Kidney (tissue), 22 donors: ENCODE data around the gene SLC35E2B. TPM values are rescaled to one million over a fixed set of nuclear protein-coding genes. Genes with fewer than 3 reads are reported as not detected.
"Not testable (repeated sequence)": the region's sequence is repeated elsewhere in the genome, so short reads cannot be mapped to it uniquely, and the experiment has no call there.

ENCODE experiments used
- DNase-seq, 5 donors: peaks; one replicate each; pipeline ENCODE4 v3.0.0-alpha.2; 2013 to 2020
- FAIRE-seq: peaks from 2 replicates; lab custom pipeline; 2012; peaks lifted over from hg19 to GRCh38; lab: Jason Lieb, UNC
- H3K27ac ChIP-seq, 2 donors: one replicate each; pipeline ENCODE4 v1.7.0; 2013; ENCODE audit warnings: low read depth in 2 of 2, low read length in 2 of 2, inconsistent platforms in 1 of 2
- H3K27me3 ChIP-seq: one replicate; pipeline ENCODE4 v1.7.1; 2013; ENCODE audit warnings: low read length, inconsistent platforms; ENCODE audit not compliant: control insufficient read depth, insufficient read depth
- H3K36me3 ChIP-seq, 3 donors: one replicate each; pipeline versions ENCODE4 v1.7.0 to v1.7.1; 2013; ENCODE audit warnings: low read length in 3 of 3, control low read depth in 1 of 3, inconsistent platforms in 1 of 3; ENCODE audit not compliant: insufficient read depth in 3 of 3, control insufficient read depth in 2 of 3
- H3K4me1 ChIP-seq, 3 donors: one replicate each; pipeline versions ENCODE4 v1.7.0 to v1.7.1; 2013; ENCODE audit warnings: low read length in 3 of 3, inconsistent platforms in 1 of 3, low read depth in 1 of 3; ENCODE audit not compliant: control insufficient read depth in 2 of 3, insufficient read depth in 2 of 3
- H3K4me3 ChIP-seq, 3 donors: one replicate each; pipeline versions ENCODE4 v1.7.0 to v1.8.1; 2013; ENCODE audit warnings: low read length in 3 of 3, control low read depth in 1 of 3, inconsistent platforms in 1 of 3
- H3K9ac ChIP-seq, 3 donors: one replicate each; pipeline versions ENCODE4 v1.7.0 to v1.7.1; 2013; ENCODE audit warnings: low read length in 3 of 3, control low read depth in 1 of 3, inconsistent platforms in 1 of 3
- H3K9me3 ChIP-seq, 3 donors: one replicate each; pipeline versions ENCODE4 v1.7.0 to v1.7.1; 2013; ENCODE audit warnings: low read length in 3 of 3, control low read depth in 1 of 3, inconsistent platforms in 1 of 3; ENCODE audit not compliant: control insufficient read depth in 2 of 3, insufficient read depth in 1 of 3
- CTCF ChIP-seq: IDR thresholded peaks from 3 replicates; pipeline ENCODE4 v1.5.1; 2012; ENCODE audit warnings: mild to moderate bottlenecking, moderate library complexity, borderline replicate concordance; ENCODE audit not compliant: insufficient read depth; ENCODE audit errors: extremely low read depth
- intact Hi-C: fragments of 100-400 bp; cut with DNase I; formaldehyde crosslinking; loops from one replicate; pipeline ENCODE4 v1.11.1; 2022
- long read RNA-seq, 10 donors: library from polyadenylated mRNA in 1 of 10; unstranded in 1 of 10; transcript quantifications; one replicate each; pipeline ENCODE4 v2.0.0 and lab custom pipeline, GENCODE V29; 2021 to 2026
- polyA plus RNA-seq: library from polyadenylated mRNA; stranded (reverse); fragments of 350-450 nt; fragmentation: Illumina TruSeq; extraction: RNeasy Lipid Tissue Mini Kit (QIAGEN cat#74804); gene quantifications from one replicate; pipeline ENCODE4 v1.2.3, GENCODE V29; 2014; ENCODE audit warnings: low read depth, low replicate concordance; ENCODE audit not compliant: insufficient read depth
- total RNA-seq: library from RNA; stranded (reverse); fragmentation: NEBNext Ultra II Directional; extraction: Animal tissue kit (Norgen Biotek cat#: 25700); gene quantifications from one replicate; pipeline ENCODE4 v1.2.1, GENCODE V29; 2021
- donor health status: control.
- donor health status: control.
- donor health status: control.
- donor health status: control.
- donor health status: control.
- donor health status: DM: yes; HTN: yes; CAD: no.
- donor health status: Normal renal cell carcinoma (clear cell type).

SLC35E2B gene
- total RNA-seq (50.2 TPM), polyA plus RNA-seq (11.3 TPM)
- long read RNA-seq, donor 1, full-length matches to known transcripts, result 7 of 7 reads
- long read RNA-seq, donor 1, partial matches to known transcripts, result 0 of 7 reads
- long read RNA-seq, donor 1, other reads (novel, unspliced or antisense), result 0 of 7 reads
- long read RNA-seq, donor 2, full-length matches to known transcripts, result 5 of 5 reads
- long read RNA-seq, donor 2, partial matches to known transcripts, result 0 of 5 reads
- long read RNA-seq, donor 2, other reads (novel, unspliced or antisense), result 0 of 5 reads
- long read RNA-seq, donor 3, full-length matches to known transcripts, result 7 of 12 reads
- long read RNA-seq, donor 3, partial matches to known transcripts, result 5 of 12 reads
- long read RNA-seq, donor 3, other reads (novel, unspliced or antisense), result 0 of 12 reads
- long read RNA-seq, donor 4, full-length matches to known transcripts, result 5 of 5 reads
- long read RNA-seq, donor 4, partial matches to known transcripts, result 0 of 5 reads
- long read RNA-seq, donor 4, other reads (novel, unspliced or antisense), result 0 of 5 reads
- long read RNA-seq, donor 5, result 0 reads
- long read RNA-seq, donor 6, full-length matches to known transcripts, result 2 of 2 reads
- long read RNA-seq, donor 6, partial matches to known transcripts, result 0 of 2 reads
- long read RNA-seq, donor 6, other reads (novel, unspliced or antisense), result 0 of 2 reads
- long read RNA-seq, donor 7, full-length matches to known transcripts, result 4 of 21 reads
- long read RNA-seq, donor 7, partial matches to known transcripts, result 2 of 21 reads
- long read RNA-seq, donor 7, other reads (novel, unspliced or antisense), result 15 of 21 reads
- long read RNA-seq, donor 8, full-length matches to known transcripts, result 2 of 7 reads
- long read RNA-seq, donor 8, partial matches to known transcripts, result 5 of 7 reads
- long read RNA-seq, donor 8, other reads (novel, unspliced or antisense), result 0 of 7 reads
- long read RNA-seq, donor 9, full-length matches to known transcripts, result 5 of 5 reads
- long read RNA-seq, donor 9, partial matches to known transcripts, result 0 of 5 reads
- long read RNA-seq, donor 9, other reads (novel, unspliced or antisense), result 0 of 5 reads
- long read RNA-seq, donor 10, full-length matches to known transcripts, result 11 of 69 reads
- long read RNA-seq, donor 10, partial matches to known transcripts, result 58 of 69 reads
- long read RNA-seq, donor 10, other reads (novel, unspliced or antisense), result 0 of 69 reads

- Histone ChIP-seq H3K27ac (peak within 1 kb of the TSS; percentile 89 to 91), H3K4me3 (peak within 1 kb of the TSS in 1 of 3 donors; percentile 44)
- peak; percentile 9 for TF ChIP-seq CTCF
- intact Hi-C loops, H3K4me1 ChIP-seq, H3K27me3 ChIP-seq, FAIRE-seq, H3K36me3 ChIP-seq, H3K9me3 ChIP-seq, H3K9ac ChIP-seq: not testable (repeated sequence)
- peak; percentile 92 to 98 (median 97) for DNase-seq
Measured at GRCh38 chr1:1692714-1693647, at the start of gene SLC35E2B. TSS of gene SLC35E2B (minus strand) at chr1:1692795. CDS start at chr1:1676699, 16,096 bp downstream.

GRCh38 chr1:1741013-1741412, 48.4 kb upstream of the SLC35E2B start:
- H3K9me3 ChIP-seq, H3K27me3 ChIP-seq, H3K4me3 ChIP-seq, FAIRE-seq, DNase-seq, H3K9ac ChIP-seq, intact Hi-C loops, H3K36me3 ChIP-seq, H3K27ac ChIP-seq, H3K4me1 ChIP-seq: not testable (repeated sequence)

- H3K4me3 ChIP-seq, H3K9ac ChIP-seq, H3K27ac ChIP-seq, H3K27me3 ChIP-seq, intact Hi-C loops, H3K36me3 ChIP-seq, DNase-seq, FAIRE-seq, H3K9me3 ChIP-seq, H3K4me1 ChIP-seq: not testable (repeated sequence)
Measured at GRCh38 chr1:1738799-1739337, 46.3 kb upstream of the SLC35E2B start.

GRCh38 chr1:1737675-1738590, 45.3 kb upstream of the SLC35E2B start:
- H3K27me3 ChIP-seq, H3K36me3 ChIP-seq, H3K9me3 ChIP-seq, H3K27ac ChIP-seq, intact Hi-C loops, H3K9ac ChIP-seq, H3K4me1 ChIP-seq, H3K4me3 ChIP-seq, FAIRE-seq: not testable (repeated sequence)
- DNase-seq, result peak in 1 of 5 donors; percentile 77
